CD4-positive, alpha-beta T cell treated with Interleukin-21 for 1 hour (primary cell): ENCODE data around the gene CST9.
"Not testable (repeated sequence)": the region's sequence is repeated elsewhere in the genome, so short reads cannot be mapped to it uniquely, and the experiment has no call there.

ENCODE experiments used
- DNase-seq: peaks from one replicate; pipeline ENCODE4 v3.0.0-alpha.2; 2020

Gene CST9

DNA sequence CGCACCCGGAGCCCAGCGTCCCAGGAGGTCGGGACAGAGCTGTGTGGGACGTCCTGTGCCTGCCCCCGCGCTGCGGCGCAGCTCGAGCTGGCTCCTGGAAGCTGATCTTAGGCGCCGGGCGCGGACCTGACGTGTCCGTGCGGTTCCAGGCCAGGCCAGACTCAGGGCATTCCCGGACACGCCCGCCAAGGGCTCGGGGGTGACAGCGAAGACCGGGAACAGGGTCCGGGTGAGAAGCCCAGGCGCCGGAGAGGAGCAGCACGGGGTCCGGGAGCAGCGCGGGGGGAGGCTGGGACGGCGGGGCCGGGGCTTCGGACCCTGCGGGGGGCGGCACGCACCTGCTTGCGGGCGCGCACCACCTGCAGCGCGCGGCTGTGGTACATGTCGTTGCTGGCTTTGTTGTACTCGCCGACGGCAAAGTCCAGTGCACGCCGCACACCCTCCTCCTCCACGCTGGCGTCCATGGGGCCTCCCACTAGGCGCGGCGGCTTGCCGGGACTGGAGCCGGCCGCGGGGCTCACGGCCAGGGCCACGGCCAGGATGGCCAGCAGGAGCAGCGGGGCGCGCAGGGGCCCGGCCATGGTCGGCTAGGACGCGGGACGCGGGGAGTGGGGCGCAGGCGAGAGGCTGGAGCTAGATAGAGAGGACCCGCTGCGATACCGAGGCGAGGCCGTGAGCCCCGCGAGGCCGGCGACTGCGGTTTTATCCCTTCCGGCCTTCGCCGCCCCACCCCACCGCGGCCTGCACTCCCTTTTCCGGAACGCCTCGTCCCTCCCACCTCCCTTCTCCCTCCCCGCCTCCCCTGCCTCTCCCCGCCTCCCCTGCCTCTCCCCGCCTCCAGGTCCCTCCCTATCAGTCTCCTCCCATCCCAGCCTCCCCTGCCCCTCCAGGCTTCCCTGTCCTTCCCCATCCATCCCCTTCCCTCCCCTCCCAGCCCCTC is 31.8 kb upstream of the CST9 start, which contains the start of gene CST3:
Gene CST3, minus strand, starts transcription at position 674 of the 940 bp plus-strand sequence. Its CDS starts 93 bp downstream, at position 581.
- peak; percentile 10 for DNase-seq

DNA sequence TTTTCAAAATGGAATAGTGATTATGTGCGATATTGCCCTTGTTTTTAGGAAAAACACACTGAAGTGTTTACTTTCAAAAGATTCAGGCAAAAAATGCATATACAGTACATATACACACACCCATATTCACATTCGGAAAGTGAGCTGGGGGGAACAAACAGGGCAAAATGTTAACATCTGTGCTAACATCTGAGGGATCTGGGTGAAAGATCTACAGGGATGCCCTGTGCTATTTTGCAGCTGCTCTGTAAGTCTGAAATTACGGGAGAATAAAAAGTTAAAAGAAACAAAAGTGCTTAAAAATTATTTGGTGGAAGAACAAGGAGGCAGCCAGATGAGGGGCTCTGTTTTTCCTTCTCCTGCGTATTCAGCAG is 31.2 kb upstream of the CST9 start:
- DNase-seq: no peak

DNA sequence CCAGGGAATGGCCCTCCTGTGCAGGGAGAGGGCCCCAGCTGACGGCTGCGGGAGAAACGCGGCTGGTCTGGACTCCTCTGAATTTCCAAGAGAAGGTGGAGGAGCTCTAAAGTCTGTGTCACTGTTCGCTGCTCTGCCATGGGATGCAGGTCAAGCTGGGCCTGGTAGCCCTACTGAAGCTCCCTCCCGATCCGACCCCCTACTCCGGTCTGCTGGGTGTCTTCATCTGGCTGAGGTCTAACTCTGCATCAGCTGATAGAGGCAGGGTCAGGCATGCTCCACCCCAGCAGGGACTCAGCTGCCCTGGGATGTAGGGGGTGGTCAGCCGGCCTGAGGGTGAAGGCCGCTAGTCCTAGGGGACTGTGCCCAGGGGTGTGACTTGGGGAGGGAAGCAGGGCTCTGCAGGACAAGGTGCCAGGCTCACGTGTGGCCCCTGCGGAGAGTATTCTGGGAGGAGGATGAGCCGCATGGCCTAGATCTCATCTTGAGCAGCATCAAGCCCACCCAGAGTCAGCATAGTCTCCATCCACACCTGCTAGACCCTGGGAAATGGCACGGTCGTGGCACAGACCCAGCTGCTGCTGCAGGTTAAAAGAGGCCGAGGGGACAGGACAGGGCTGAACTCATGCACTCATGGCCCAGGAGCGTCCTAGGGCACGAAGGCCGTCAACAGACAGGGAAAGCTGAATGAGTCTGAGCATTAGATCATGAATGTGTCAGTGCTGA is 30.6 kb upstream of the CST9 start:
- no peak for DNase-seq

DNA sequence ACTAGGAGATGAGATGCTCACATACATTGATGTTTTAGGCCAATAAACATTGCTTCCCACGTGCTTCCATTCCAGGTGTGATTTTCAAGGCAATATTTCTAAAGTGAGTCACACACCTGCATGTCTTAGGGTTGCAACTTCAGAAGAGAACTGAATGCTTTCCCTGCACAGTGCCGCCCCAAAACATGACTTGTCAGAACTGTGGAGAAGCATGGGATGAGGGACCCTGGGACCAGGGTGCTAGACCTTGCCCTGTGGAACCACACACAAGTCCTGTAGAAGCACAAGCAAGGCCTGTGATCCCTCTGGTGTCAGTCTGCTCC is 30.0 kb upstream of the CST9 start:
- DNase-seq: not testable (repeated sequence)

DNA sequence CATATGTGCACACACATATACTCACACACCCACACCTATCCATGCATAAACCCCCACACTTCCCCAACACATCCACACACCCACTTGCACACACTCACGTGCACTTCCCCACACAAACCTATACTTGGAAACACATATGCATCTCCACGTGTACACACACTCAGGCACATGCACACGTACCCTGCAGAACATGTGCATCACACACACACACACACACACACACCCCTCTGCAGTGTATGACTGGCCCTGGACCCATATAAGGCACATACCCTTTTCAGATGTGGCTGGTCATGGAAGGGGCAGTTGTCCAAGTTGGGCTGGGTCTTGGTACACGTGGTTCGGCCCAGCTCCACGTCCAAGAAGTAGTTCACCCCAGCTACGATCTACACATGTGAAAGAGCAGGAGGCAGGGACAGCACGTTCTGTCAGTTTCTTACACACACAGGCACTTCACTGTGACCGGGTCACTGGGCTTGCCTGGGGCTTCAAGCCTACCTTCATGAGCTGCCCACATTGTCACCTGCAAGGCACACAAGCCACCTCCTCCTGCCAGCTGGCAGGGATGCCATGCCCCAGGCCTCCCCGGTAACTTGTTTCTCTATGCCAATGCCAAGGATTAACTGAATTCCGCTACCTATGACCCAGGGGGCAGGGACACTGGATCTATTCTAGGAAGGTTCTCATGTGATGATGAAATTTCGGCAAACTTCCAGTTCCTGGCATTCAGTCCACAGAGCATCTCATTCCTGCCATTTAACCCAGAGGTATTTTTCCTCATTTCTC is 29.5 kb upstream of the CST9 start:
- DNase-seq: no peak

DNA sequence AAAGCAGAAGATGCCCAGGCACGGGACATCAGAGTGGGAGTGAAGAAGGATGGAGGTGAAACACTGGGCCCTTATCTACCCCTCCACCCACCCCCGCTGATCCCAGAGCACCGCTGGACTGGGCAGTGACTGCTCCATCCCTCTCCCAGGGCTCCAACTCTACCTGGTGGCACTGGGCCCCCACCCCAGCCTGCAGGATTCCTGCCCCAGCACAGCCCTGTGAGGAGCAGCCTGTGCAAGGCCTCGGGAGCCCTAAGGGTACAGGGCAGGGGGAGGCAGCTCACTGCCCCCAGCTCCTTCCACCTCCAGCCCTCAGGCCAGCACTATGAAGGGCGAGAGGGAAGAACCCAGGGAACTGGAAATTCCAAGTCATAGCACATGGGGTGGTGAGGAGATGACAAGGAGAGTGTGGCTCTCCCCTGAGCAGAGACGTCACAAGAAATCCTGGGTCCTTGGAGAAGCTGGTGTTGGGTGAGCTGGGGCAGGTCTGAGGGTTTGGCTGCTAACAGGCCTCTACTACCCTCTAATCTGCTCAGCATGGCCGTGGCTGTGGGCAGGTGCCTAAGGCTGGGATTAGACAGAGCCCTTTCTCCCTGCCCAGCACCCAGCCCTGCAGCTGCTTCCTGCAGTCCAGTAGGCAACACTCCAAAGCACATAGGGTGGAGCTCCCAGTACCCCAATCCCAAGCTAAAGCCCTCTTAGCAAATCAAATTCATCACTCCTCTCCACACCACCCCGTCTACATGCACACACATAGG is 28.5 kb upstream of the CST9 start:
- no peak for DNase-seq

DNA sequence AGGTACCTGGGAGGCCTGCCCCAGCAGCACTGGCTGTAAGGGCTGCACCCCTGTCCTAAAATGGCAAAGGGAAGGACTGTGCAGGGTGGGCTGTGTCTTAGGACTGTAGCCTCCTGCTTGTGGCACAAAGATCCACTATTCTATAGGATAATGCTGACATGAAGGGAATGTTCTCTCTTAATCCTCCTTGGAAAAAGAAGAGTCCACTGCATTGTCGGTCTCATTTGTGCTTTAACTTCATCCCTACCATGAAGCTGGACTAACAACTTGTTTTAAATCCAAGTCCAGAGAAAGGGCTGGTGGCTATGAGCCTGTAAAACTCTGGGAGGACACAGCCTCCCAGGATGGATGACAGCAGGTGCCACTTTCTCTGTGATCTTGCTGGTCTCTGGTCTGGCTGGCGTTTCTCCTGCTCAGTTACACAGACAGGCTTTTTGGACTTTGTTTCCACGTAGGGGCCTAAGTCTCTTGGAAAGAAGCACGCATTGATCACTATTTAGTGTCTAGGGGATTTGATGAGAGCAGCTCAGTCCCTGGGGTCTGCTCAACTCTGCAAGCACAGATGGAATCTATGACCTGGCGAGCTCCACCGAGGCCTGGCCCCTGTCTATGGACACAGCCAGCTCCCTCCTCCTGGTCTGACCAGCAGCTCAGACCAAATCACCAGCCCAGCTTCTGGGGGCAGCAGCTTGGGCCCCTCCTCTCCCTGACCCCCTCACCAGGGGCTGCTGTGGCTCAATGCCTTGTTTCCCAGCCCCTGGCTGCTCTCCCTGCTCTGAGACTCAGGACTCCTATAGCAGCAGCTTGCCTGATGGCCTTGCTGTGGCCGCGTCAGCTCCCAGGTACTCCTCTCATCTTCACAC is 27.2 kb upstream of the CST9 start:
- DNase-seq: no peak

DNA sequence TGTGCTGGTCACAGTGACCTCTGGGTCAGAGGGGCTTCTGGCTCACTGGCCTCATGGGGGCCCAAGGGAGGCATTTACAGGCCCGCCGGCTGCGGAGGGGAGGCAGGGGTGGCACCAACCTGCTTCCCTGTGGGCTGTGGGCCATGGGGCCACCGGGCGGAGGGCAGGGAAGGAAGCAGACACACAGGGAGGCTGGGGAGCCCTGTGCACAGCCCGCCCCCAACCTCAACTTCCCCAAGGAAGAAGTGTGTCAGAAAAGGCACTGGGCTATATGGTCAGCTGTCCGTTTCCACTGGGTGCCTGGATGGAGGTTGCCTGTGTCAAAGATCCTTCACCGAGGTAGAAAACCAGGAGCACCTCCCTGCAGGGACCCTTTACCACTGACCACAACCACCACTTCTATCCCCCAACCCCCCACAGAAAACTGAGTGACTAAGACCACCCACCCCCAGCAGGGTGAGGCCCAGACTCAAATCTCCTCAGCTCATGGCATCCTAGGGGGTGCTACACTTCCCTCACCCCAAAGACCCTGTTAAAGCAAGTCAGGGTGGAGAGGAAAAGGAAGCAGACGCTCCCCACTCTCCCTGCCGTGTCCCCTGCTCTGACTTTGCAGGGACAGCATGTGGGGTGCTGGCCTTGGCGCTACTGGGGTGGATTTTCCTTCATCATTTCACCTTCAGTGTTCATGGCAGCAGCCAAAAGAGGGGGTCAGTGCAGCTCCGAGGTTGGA is 26.4 kb upstream of the CST9 start:
- DNase-seq: no peak

DNA sequence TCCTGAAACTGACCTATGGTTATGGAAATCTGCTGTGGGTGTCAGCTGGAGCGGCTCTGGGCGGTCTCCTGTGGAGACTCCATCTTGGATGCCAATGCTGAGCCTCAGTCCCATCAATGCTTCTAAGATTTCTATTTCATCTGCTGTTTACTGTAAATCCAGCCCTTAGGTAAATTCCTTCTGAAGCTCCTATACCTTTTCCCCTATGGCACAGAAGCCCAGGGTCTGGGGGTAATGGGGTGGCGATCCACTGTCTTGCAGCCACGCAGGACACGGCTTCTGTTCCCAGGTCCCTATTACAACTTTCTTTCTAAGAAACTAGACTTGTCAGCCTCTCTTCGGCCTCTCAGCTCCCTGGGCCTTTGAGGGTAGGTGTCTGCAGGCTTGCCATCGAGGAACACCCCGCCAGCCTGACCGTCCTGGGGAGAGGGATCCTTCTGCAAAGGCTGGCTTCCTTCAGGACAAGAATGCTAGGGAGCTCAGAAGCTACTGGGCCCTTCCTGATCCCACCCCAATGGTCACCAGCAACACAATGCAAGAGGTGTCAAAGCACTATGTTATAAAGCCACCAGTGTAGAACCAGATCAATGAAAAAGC is 25.6 kb upstream of the CST9 start:
- no peak for DNase-seq

DNA sequence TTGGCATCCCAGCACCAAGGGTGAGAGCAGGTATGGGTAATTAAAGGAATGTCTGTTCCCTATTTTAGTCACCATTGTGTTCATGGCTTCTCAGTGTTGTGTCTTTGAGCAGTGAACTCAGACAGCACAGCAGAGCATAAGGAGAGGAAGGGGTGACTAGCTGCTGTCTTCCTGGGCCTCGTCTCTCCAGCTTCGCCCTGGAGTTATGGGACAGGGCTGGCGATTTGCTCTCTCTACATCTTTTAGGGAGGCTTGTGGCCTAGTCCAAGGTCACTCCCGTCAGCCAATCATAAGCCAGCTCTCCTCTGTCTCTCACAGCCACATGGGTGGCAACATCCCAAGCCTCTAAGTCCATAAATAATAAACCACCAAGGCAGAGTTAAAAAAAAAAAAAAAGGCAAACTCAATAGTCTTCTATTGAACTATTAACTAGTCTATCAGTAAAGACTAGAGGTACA is 24.7 kb upstream of the CST9 start:
- no peak for DNase-seq

DNA sequence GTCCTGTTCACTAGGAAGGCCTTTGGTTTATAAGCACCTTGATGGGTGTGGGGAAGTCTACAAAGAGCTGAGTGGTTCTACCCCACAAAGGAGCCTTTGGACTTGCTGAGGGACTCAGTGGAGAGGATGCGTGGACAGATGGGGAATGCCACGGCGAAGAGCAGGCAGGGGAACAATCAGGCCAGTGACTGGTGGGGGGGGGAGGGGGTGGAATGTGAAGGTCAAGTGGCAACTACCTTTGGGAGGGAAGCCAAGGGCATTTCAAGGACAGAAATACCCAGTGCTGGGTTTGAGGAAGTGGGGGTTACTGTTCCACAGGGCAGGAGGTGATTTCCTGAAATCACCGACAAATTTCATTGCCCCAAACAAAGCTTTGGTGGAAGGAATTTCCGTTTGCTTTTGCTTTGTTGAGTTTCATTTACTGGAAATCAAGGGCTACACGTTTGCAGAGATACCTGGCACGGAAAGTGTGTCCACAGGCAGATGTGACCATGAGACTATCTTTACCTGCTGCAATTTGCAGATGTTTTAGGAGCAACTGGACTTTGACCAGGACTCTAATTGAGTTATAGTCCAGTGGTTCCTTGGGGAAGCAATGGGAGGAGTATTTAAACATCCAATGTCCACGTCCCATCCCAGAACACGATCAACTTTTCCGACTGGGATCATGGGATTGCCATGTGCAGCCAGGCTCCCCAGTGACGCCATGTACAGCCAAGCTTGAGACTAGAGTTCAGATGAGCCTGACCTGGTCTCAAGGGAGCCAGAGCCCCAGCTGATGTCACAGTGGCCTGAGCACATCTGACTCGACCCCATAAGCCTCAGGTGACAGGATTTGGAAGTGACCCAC is 24.1 kb upstream of the CST9 start:
- no peak for DNase-seq

DNA sequence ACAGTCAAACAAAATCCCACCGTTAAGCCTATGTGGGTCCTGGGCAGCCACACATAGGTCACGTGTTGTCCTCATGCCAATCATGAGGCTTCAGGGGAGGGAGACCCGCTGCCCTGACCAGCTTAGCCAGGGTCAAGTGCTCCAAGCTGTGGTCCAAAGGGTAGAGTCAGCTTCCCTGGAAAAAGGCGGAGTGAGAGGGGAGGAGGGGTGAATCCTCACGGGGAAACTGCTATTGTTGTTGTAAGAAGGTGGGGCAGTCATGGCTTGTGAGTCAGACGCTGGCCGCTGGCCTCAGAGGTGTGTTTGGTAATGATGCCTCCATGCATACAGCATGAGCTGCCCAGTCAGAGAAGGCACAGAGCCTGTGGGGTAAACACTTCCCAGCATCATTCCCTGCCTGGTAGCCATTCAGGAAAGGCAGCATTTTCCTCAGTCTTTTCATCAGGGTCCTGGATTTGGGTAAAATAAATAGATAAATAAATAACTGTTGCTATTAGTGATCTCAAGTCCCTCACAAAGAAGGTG is 23.4 kb upstream of the CST9 start:
- no peak for DNase-seq

DNA sequence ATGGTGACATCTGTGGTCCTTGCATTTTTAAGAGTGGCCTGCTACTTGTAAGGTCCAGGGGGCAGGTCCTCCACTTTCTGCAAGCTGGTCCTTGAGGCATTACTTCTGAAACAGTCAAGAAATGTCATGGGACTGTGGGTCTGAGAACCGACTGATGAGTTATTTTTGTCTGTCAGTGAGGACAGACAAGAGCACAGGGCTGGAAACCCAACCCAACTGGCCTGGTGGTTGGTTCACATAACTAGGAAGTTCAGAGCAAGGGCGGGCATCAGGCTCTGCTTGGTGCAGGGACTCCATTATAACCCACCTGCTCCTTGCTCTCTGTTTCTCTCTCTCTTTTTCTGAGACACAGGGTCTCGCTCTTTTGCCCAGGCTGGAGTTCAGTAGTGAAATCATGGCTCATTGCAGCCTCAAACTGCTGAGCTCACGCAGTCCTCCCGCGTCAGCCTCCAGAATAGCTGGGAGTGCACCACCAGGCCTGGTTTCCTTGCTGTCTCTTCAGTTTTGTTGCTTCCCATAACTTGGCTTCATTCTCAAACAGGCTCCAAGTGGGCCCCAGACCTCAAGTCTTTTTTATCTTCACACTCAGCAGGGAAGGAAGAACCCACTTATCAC is 22.8 kb upstream of the CST9 start:
- DNase-seq: no peak

DNA sequence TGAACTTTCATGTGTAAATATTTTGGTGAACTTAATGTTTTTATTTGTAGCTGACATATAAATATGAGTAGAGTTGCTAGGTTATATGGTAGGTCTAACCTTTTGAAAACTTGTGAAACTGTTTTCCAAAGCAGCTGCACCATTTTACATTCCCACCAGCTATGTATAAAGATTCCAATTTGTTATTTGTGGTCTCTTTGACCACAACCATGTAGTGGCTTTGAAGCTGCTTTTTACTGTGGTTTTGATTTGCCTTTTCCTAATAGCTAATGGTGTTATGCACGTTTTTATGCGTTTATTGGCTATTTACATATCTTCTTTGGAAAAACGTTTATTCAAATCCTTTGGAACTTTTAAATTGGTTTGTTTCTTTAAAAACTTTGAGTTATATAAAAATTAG is 21.8 kb upstream of the CST9 start:
- no peak for DNase-seq

DNA sequence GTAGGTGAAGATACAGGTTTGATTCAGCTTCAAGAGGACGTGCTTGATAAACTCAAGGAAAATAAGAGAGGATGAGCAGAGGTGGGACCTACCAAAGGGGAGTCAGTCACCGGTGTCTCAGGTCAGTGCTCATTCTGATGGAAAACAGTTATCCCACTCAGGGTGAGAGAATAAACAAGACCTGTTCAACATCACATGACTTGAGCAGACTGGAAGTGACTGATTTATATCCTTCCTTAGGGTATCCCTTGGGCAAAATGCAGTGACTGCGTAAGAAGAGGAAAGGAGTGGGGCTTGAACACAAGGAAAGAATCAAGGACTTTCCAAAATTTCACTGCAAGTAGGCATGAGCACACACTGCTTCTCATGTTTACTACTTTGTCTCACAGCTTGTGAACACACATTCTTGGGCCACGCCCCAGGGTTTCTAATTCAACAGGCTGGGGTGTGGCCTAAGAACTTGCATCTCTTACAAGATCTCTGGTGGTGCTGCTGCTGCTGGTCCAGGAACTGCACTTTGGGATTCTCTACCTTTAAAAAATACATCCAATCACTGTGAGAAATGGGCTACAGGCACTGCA is 20.4 kb upstream of the CST9 start:
- no peak for DNase-seq

DNA sequence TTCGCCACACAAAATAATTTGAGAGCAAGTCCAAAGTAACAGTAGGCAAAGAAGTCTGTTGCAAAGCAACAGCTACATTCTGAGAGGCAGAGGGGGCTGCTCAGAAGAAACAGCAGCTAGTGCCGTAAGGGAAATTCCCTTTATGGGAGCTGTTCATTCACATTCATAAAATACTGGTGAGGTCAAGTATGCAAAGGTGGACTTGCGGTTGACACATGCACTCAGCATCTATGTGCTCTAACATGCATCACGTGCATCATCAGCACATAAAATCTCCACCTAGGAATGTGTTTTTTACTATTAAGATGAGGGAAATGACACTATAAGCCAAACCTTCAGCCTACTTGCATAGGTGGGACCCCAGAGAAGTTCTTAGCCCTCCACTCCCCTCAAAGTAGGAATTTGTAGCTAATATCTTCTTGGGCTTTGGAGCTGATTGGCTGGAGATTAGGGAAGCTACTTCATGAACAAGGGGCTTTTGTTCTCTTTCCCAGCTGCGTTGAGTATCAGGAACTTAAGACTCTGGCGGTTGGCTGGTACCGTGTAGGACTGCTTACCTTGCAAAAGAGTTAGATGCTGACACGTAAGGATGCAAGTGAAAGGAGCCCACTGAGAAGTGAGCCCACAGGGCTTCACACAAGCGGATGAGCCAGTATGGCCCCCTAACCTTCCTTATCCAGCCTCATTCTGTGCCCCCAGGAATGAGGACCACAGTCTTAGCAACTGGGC is 19.7 kb upstream of the CST9 start:
- DNase-seq: no peak

DNA sequence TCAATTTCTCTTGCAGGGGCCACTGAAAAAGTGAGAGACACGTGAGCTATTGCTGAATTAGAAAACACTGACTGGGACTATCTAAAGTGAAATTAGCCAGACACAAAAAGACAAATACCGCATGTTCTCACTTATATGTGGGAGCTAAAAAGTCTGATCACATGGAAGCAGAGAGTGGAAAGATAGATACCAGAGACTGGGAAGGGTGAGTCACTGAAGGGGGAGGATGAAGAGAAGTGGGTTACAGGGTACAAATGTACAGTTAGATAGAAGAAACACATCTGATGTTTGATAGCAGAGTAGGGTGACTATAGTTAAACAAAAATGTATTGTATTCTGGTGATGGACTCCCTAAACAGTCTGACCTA is 18.6 kb upstream of the CST9 start:
- no peak for DNase-seq
